Measurements from ENCODE around the gene CCT6A. TPM values are rescaled to one million over a fixed set of nuclear protein-coding genes. Genes with fewer than 3 reads are reported as not detected.
"Not testable (repeated sequence)": the region's sequence is repeated elsewhere in the genome, so short reads cannot be mapped to it uniquely, and the experiment has no call there.

Gene CCT6A

DNA sequence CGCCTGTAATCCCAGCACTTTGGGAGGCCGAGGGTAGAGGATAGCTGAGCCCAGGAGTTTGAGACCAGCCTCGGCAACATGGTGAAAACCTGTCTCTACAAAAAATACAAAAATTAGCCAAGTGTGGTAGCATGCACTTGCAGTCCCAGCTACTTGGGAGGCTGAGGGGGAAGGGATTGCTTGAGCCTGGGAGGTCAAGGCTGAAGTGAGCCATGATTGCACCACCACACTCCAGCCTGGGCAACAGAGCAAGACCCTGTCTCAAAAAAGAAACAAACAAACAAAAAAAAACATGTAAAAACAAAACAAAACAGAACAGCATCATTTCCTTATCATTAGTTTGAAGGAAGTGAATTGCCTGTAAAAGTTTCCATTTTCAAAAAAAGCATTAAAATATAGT, 60.7 kb downstream of the CCT6A start:
- not testable (repeated sequence) for H3K9ac ChIP-seq (ENCODE audit: low read length); H3K4me1 ChIP-seq (ENCODE audit: control insufficient read depth, low read depth, low read length); H3K4me3 ChIP-seq (ENCODE audit: low read length); H4K5ac ChIP-seq (ENCODE audit: low read length); DNase-seq; H3K36me3 ChIP-seq (ENCODE audit: control insufficient read depth, insufficient read depth, low read length); H2AK5ac ChIP-seq (ENCODE audit: low read length); H3K56ac ChIP-seq (ENCODE audit: low read length); H3K27me3 ChIP-seq (ENCODE audit: insufficient read depth, low read length, poor library complexity); H4K8ac ChIP-seq (ENCODE audit: low read depth, low read length); H3K23ac ChIP-seq (ENCODE audit: low read length); H2BK120ac ChIP-seq (ENCODE audit: low read depth, low read length); H2BK5ac ChIP-seq (ENCODE audit: low read length); H3K18ac ChIP-seq (ENCODE audit: low read length); H3K4me2 ChIP-seq (ENCODE audit: low read length); H3K79me1 ChIP-seq (ENCODE audit: low read length); H3K79me2 ChIP-seq (ENCODE audit: control insufficient read depth, insufficient read depth, low read length); H3K27ac ChIP-seq (ENCODE audit: low read depth, low read length); H3K4ac ChIP-seq (ENCODE audit: low read depth, low read length); H2BK15ac ChIP-seq (replicated peaks; ENCODE audit: low read depth)
- WGBS (ENCODE audit: extremely low coverage, insufficient coverage, low lambda C conversion rate): no CpG with 5 or more reads among the region's 3 CpGs

Small RNA genes within 50 kb of the gene (small RNA-seq; reads per million reads assigned to genes)
- gene SNORA15 (ENCODE audit: insufficient read depth) (not detected), gene SNORA22B (ENCODE audit: insufficient read depth) (0.54 reads per million)
